ENCODE measurements around the gene IQCH.
A peak's percentile ranks its signal among the peaks of the same experiment; 100 is the strongest.

Gene IQCH

GRCh38 chr15:67545864-67546263, 291.3 kb downstream of the IQCH start:
- DNase-seq = no peak

DNA sequence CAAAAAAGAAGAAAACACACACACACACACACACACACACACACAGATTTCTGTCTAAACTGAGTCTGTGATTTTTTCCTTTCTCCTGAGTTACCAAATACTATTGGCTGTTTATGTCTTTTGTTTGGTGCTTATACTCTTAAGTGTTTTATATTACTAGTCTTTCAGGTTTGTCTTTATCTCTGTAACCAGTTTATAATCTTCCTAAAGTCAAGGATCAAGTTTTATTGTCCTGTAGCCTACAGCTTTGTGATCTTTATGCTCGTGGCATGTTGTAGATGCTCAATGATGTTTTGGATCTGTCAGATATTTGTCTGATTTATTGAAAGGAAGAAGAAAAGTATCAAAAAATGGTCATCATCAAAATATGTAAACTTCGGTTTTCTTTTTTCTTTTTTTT, 292.5 kb downstream of the IQCH start:
- no peak for DNase-seq

DNA sequence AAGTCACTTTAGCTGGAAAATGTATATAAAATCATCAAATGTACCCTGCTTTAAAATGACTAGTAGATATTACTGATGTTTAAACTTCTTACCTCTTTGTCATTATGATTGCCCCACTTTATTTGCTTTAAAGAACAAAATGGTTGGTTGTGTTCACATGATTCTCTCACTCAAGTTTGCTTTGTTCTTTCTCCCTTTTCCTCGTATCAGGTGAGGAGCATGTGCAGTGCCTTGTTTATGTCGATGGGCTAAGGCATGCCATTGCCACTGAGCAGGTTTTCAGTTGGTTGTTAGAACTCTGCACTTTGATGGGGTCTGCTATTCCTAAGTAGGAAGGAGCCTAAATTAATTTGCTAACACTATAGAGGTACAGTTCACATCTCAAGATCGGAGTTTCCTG, 293.2 kb downstream of the IQCH start:
- no peak for DNase-seq

DNA sequence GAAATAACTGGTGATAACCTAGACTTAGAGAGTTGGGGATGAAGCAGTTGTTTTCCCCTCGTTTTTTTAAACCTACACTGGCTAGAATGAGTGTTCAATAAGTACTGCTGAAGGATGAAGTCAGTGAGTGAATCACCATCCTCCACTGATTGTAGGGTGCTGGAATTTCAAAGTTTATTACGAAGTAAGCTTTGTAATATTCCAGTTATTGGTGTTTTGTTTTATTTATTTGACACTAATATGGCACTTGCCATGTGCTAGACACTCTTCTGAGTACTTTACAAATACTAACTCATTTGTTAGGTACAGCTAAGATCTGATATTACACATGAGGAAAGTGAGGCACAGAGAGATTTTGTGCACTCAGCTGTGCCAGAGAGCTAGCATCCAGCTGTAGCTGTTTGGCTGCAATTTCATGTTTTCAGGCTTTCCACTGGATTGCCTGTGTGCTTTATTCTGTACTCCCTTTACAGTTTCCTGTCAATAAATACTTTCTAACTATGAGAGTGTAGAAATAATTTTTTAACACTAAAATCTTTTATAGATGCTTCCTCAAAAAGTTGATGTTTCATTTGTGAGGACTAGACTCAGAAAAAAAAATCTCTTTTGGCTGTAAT, 293.8 kb downstream of the IQCH start:
- no peak for DNase-seq

DNA sequence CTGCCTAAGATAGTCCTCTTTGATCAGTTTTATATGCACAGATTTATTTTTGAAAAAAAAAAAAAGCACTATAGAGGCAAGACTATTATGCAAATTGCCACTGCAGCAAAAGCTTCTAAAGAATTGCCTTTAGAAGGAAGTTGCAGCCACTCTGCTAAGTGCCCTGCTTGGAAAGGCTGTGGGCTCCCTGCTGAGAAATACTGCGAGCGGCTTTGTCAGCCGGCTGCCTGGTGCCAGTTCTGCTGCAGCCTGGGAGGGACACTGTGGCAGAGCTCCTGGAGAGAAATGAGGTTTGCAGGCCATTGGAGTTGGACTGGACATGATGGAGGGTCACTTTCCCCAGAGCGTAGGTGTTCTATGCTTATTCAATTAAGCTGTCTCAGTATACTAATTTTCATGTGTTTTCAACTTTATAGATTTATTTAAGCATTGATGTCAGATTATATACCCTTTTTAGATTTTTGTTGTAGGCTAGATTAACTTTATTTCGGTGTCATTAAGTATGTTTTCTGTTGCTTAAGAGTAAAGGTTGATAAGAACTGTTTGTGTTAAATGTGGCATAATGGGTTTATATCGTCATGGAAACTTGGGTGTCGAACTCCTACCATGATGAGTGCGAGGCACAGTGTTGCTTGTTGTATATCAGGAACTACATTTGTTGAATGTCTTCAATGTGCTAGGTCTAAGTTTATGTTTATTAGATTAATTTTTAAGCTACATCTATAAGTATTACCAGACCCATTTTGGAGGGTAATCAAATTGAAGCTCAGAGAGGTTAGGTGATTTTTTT, 294.5 kb downstream of the IQCH start:
- DNase-seq = peak; percentile 54

- DNase-seq = no peak
These were observed 295.1 kb downstream of the IQCH start for GRCh38 chr15:67549736-67550135.

GRCh38 chr15:67550522-67550921, 295.9 kb downstream of the IQCH start:
- no peak for DNase-seq

GRCh38 chr15:67551207-67551743, 296.7 kb downstream of the IQCH start:
- no peak for DNase-seq

All from right forelimb (tissue), 1 donor.